SIG-M5 (cell line): ENCODE data around the gene SEPTIN14.
"Not testable (repeated sequence)": the region's sequence is repeated elsewhere in the genome, so short reads cannot be mapped to it uniquely, and the experiment has no call there.

Experiments used
- DNase-seq: peaks from one replicate; lab custom pipeline; 2025; lab: John Stamatoyannopoulos, UW

Gene SEPTIN14

GRCh38 chr7:55862652-55863051 is at the start of gene SEPTIN14:
Gene SEPTIN14 (minus strand): TSS chr7:55862752. CDS start chr7:55861996, 756 bp downstream.
- DNase-seq: not testable (repeated sequence)

DNA sequence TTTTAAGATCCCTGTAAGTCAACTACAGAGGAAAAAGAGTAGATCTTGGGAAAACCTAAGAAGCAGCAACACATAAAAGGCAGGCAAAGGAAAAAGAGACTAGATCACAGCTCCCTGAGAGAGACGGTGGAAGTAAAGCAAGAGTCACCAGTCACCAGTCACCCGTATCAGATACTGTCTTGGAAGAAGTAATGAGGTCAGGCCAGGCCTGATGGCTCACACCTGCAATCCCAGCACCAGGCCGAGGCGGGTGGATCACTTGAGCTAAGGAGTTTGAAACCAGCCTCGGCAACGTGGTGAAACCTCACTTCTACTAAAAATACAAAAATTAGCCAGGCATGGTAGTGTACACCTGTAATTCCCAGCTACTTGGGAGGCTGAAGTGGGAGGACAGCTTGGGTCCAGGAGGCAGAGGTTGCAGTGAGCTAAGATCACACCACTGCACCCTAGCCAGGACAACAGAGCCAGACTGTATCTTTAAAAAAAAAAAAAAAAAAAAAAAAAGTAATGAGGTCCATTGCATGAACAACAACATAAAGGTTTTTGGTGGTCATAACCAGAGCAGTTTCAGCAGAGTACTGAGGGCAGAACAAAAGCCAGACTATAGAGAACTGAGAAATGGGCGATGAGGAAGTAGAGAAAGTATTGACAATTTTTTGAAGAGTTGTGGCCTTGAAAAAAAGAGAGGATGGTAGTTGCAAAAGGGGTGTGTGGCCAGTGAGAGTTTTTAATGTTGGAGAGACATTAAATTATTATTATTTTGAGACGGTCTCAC is 41.6 kb upstream of the SEPTIN14 start:
- no peak for DNase-seq

- DNase-seq: not testable (repeated sequence)
Observed at GRCh38 chr7:55901059-55901458, 38.5 kb upstream of the SEPTIN14 start.

GRCh38 chr7:55898287-55898686 is 35.7 kb upstream of the SEPTIN14 start:
- DNase-seq: no peak

DNA sequence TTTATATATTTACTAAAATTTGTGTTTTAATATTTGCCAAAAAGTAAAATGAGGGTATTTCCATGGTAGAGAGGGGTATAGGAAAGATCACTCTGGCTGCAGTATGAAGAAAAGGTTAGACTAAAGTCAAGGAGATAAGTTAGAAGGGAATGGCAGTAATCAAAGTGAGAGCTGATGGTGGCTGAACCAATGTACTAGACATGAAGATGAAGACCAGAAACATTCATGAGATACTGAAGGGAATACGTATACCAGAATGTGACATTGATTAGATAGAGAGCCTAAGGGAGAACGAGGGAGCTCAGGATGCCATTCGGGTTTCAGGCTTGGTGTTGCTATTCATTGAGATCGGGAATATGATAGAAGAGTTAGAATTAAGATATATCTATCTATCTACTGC is 32.5 kb upstream of the SEPTIN14 start:
- no peak for DNase-seq

- no peak for DNase-seq
Observed at GRCh38 chr7:55893940-55894339, 31.4 kb upstream of the SEPTIN14 start.

GRCh38 chr7:55888378-55888777 is 25.8 kb upstream of the SEPTIN14 start:
- not testable (repeated sequence) for DNase-seq

DNA sequence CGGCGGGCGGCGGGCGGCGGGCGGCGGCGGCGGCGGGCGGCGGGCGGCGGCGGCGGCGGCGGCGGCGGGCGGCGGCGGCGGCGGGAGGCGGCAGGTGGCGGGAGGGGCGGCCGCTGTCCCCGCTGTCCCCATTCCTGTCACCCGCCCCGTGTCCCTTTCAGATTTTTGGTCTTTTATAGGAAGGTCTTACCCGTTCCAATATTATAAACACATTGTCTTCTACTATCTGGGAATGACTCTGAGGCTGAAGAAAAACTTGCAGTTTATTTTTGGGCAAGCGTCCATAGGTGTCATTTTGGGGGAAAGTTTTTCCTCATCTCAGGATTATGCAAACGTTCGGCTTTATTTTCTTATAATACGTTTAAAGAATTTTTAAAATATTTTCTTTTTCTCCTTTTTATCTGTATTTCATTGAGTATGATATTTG is 25.3 kb upstream of the SEPTIN14 start:
- no peak for DNase-seq

- no peak for DNase-seq
Observed at GRCh38 chr7:55884321-55884720, 21.8 kb upstream of the SEPTIN14 start.

- no peak for DNase-seq
Observed at GRCh38 chr7:55878691-55879090, 16.1 kb upstream of the SEPTIN14 start.

GRCh38 chr7:55877308-55877707 is 14.8 kb upstream of the SEPTIN14 start:
- DNase-seq: no peak

GRCh38 chr7:55873765-55874164 is 11.2 kb upstream of the SEPTIN14 start:
- DNase-seq: no peak

DNA sequence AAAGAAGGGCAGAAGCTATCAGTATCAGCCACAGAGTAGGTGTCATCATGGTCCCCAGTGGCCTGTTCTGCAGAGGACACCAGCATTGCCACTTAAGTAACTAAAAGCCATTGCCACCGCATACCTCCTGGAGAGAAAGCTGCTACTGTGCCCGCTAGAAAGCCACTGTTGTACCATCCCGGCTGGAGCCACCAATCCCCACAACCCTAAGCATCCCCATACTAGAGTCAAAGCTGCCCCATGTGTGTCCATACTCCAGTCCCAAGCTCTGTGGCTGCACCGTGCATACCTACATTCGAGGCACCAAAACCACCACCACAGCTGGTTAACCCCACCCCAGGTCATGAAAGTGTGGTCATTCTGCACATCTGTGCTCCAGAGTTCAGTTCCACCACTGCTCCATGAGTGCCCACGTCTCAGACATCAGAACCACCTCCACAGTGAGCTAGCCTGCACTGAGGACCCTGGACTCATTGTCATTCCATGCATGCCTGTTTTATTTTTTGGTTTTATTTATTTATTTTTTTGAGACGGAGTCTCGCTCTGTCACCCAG is 9.5 kb upstream of the SEPTIN14 start:
- no peak for DNase-seq

GRCh38 chr7:55868989-55869388 is 6.4 kb upstream of the SEPTIN14 start:
- not testable (repeated sequence) for DNase-seq

GRCh38 chr7:55845164-55845563 is 17.4 kb downstream of the SEPTIN14 start:
- not testable (repeated sequence) for DNase-seq

GRCh38 chr7:55838595-55838994 is 24.0 kb downstream of the SEPTIN14 start:
- DNase-seq: no peak

DNA sequence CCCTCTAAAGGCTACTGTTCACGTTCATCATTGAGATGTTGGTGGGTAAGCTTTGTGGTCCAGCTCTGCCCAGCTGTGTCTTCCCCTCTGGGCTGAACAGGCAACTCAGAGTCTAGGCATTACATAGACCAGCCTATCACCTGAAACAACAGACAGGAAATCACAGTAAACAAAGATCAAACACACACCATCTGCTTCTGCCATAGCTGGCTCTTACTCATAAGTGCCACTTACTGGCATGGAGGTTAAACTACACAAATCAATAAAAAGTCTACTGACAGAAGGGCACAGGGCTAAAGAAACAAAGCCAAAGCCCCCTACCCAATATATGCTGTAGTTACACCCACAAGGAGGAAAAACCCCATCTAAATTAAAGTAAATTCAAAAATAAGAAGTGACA is 35.0 kb downstream of the SEPTIN14 start:
- no peak for DNase-seq

DNA sequence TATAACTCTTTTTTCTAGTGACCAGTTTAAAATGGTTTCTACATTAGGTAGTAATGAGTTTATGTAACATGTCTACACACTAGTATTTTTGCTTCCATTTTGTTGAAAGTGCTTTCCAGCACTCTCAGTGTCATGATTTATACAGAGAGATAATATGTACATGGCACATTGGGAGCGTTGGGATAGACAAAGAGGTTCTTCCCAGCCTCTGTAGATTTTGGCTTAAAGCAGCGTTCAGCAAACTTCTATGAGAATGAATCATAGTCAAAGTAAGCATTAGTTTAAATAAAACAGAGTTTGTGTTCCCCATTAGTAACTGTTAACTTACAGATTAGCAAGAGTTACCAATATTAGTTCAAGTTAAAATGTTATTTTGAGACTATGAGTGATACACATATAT is 43.9 kb downstream of the SEPTIN14 start:
- DNase-seq: no peak

- not testable (repeated sequence) for DNase-seq
Observed at GRCh38 chr7:55797260-55797659, 65.3 kb downstream of the SEPTIN14 start.

DNA sequence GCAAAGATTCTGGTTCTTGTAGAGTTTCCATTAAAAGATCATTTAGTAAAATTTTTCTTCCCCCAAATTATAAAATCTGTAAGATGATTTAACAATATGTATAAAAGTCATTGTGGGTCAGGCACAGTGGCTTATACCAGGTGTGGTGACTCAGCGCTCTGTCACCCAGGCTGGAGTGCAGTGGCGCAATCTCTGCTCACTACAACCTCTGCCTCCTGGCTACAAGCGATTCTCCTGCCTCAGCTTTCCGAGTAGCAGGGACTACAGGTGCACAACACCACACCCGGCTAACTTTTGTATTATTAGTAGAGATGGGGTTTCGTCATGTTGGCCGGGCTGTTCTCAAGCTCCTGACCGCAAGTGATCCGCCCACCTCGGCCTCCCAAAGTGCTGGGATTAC is 68.0 kb downstream of the SEPTIN14 start:
- no peak for DNase-seq

DNA sequence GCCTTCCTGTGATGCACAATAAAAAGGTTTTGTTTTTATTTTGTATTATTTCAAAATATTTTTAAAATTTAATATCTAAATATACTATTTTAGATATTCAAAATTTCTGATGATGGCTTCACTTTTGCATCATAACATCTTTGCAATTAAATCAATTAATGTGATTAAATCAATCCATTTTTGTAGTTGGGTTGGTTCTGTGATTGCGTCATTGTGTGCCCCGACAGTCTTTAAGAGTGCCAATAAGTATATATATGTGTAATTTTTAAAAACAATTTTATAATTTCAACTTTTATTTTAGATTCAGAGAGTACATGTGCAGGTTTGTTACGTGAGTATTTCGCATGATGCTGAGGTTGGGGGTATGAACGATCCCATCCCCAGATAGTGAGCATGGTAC is 70.5 kb downstream of the SEPTIN14 start:
- DNase-seq: no peak

GRCh38 chr7:55787796-55788195 is 74.8 kb downstream of the SEPTIN14 start:
- DNase-seq: no peak

GRCh38 chr7:55786901-55787300 is 75.7 kb downstream of the SEPTIN14 start:
- DNase-seq: no peak

DNA sequence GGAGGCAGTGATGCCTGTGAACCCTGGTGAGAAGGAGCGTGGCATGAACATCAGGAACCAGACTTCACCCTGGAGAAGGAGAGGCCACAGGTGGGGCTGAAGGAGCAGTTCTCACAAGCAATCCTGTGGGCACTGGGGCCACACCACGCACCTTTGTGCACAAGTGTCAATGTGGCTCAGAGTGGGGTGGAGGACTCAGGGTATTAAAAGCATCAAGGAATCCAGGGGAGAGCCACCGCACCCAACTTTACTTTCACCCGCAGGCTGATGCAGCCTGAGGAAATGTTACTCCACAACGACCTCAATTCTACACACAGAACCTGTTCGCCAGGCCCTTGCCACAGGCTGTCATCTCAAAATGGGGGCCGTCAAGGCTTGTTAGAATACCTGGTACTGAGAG is 77.1 kb downstream of the SEPTIN14 start:
- not testable (repeated sequence) for DNase-seq
